Hindlimb muscle (tissue), 1 donor: ENCODE data around the gene OCA2. TPM values are rescaled to one million over a fixed set of nuclear protein-coding genes. Genes with fewer than 3 reads are reported as not detected.

ENCODE experiments used
- DNase-seq: peaks from one replicate; pipeline ENCODE4 v3.0.0-alpha.2; 2013
- polyA plus RNA-seq: library from polyadenylated mRNA; unstranded; fragments of 120-200 nt; gene quantifications from one replicate; pipeline ENCODE4 v1.2.1, GENCODE V29; 2013; ENCODE audit not compliant: insufficient read length

The OCA2 gene
- polyA plus RNA-seq, 1 donor, result 4.5 TPM

DNA sequence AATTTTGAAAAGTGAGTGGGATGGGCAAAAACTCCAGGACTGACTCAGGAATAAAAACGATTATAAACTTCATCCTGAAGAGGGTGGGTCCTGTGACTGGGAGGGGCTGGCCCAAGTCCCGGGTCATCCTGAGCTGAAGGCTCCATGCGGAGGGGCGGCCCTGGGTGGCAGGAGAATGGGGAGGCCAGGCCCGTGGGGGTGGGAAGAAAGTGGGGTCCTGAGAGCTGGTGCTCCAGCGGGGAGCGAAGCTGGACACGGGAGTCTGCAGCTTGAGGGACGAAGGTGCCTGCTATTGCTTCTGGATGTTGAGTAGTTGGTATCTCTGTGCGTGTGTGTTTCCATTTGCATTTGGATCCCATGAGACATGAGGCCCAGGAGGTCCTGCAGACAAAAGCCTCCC lies 4.7 kb upstream of the OCA2 start:
- no peak for DNase-seq

GRCh38 chr15:28101983-28102441 lies 2.9 kb upstream of the OCA2 start:
- no peak for DNase-seq

GRCh38 chr15:28101201-28101600 lies 2.1 kb upstream of the OCA2 start:
- no peak for DNase-seq

GRCh38 chr15:28100516-28101195 lies 1.5 kb upstream of the OCA2 start:
- DNase-seq, result no peak

DNA sequence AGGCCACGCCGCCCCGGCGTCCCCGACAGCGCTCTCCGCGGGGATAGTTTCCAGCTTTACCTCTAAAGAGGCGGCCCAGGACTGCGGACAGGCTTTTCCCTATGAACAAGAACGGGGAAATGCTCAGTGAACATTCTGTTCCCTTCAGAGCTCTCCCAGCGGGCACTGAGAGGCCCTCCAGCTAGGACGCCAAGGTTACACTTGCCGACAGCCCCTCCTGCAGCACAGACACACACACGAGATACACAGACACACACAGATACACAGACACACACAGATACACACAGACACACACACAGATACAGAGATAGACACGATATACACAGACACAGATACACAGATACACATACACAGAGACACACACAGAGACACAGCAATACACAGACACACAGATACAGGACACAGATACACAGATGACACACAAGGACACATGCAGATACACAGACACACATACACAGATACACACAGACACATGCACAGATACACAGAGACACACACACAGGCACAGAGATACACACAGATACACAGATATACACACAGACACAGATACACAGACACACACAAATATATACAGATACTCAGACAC lies 533 bp upstream of the OCA2 start:
- DNase-seq, result no peak

DNA sequence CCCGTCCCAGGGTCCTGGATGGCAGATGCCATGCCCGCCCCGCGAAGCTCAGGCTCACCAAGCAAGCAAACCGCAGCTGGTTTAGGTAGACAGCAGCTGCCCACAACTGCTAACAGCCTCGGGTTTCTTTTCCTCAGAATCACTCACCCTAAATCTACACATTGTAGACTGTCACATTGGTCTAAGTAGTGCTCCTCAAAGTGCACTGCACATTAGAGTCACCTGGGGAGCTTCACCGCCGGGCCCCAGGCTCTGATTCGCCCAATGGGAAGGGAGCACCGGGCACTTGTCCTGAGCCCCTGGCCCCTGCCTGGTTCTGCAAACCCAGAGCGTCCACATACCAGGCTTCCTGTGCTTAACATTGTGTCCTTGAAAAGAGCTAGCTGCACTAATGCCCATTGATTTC lies 752 bp downstream of the OCA2 start:
- no peak for DNase-seq

DNA sequence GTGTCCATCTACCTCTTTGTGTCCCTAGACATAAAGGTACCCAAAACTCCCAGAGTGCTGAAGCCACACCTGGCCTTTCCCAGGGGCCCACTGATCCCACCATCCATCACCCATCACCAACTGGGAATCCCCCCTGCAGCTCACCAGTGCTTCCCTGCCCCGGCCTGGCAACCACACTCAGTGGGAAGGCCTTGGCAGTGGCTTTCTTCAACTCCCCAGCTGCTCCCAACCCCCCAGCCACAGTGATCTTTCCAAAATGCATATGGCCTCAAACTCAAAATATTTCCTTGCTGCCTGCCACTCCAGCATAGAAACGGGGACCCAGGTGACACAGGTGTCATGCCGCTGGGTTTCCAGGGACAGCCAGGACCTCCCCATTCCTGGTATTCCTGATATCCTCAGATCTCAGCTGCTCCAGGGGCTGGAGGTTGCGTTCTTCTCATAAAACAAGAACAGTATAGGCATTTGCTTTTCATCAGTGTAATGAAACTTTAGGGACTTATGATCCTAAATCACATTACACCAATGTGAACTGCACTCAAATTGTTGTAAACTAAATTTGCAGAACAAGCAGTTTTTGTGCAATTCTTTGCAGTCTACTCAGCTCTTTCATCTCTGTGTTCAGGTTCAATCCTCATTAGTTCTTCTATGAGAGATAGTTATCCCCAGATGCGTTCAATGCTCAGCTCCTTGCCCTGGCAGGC lies 1.3 kb downstream of the OCA2 start:
- DNase-seq, result no peak

DNA sequence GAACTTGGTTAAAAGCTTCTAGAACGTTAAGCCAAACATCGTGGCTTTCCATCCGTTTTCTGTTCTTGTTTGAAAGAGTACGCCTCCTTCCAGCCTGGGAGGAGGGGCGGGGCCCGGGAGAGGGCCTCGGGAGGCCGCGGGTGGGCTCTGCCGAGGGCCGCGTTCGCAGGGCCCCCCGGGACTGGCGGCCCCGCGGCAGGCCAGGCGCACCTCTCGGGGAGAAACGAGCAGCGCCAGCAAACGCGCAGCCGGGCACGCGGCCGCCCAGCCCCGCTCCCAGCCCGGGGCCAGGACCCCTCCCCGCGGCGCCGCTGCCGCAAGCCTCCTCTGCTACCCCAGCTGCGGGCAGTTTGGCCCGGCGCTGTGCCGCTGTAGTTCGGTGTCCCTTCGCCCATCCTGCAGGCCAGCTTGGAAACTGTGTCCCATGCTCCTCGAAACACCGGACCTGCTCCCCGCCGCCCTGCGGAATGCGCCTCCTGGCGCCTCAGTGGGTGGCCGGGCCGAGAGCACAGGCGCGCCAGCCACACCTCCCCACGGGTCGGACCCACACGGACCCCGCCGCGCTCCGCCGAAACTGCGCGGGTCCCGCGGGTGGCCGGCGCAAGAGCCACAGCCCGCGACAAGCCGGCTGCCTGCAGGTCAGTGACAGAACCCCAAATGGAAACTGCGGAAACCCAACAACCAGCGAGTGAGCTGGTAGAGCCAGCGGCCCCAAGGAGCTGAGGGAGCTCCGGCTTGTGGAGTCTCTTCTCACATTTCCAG lies 2.3 kb downstream of the OCA2 start:
- DNase-seq, result no peak

GRCh38 chr15:28096411-28096669 lies 2.8 kb downstream of the OCA2 start:
- DNase-seq, result no peak

DNA sequence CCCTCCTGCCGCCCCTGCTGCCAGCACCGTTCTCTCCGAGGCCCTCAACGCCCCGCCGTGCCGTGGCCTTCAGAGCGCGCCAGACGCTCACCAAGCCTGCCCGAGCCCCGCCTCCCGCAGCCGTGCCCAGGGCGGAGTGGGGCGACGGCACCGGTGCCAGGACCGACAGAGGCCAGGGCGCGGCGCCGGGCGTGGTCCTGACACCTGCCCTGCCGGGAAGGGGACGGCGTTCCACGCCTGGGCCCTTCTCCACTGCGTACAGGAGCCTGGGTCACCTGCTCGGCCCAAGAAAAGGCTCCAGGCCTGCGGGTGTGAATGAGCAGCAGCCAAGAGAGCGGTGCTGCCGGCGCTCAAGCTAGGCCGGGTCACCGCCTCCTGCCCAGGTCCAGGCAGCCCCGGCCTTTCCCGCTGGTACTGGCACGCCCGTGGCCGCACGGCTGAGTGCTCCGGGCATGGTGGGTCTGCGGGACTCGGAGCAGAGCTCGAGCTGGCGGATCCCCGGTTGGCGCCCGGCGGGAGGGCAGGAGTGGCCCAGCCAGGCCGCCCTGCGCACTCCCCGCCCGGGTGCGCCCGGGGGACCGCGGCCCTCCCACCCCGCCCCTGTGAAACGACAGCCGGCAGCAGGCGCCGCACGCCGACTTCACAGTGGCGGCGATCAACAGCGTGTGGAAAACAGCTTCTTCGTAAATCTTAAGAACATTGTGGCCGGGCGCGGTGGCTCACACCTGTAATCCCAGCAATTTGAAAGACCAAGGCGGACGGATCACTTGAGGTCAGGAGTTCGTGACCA lies 4.2 kb downstream of the OCA2 start:
- DNase-seq, result no peak

DNA sequence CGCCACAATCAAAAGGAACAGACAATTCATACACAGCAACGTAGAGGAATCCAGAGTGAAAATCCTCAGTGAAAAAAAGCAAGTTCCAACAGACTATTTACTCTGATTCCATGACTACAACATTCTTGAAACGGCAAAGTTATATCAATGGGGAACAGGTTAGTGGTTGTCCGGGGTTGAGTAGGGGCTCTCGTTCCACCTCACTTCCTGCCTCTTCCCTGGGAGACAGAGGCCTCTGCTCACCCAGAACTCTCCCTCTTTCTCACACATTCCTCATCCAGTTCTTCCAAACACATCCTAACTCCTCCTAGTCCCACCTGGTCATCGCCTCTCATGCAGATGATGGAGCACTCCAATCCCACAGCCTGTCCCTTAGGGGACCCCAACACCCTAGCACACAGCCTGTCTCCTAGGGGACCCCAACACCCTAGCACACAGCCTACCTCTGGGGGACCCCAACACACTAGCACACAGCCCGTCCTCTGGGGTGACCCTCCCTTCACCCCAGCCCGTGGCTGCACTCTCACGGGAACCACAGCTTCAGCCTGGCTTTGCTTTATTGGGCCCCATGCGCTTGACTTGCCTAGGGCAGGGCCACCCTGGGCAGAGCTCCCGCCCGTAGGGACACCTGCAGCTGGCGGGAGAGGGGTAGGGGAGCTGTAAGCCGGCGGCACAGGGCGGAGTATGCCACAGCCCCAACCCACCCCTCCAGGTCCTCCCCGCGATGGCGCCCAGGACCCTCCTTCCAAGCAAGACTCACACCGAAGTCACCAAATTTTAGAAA lies 5.2 kb downstream of the OCA2 start:
- no peak for DNase-seq

DNA sequence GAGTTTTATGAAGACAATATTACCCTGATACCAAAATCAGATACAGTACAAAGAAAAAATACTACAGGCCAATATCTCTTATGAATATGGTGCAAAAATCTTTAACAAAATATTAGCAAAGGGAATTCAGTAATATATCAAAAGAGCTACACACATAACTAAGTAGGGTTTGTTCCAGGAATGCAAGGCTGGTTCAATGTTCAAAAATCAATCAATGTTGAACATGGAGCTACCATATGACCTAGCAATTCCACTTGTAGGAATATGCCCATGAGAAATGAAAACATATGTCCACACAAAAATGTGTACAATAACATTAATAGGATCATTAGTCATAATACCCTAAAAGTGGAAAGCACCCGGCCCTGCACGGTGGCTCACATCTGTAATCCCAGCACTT lies 7.8 kb downstream of the OCA2 start:
- DNase-seq, result no peak

- no peak for DNase-seq
Measured at GRCh38 chr15:28086175-28086703, 12.9 kb downstream of the OCA2 start.

DNA sequence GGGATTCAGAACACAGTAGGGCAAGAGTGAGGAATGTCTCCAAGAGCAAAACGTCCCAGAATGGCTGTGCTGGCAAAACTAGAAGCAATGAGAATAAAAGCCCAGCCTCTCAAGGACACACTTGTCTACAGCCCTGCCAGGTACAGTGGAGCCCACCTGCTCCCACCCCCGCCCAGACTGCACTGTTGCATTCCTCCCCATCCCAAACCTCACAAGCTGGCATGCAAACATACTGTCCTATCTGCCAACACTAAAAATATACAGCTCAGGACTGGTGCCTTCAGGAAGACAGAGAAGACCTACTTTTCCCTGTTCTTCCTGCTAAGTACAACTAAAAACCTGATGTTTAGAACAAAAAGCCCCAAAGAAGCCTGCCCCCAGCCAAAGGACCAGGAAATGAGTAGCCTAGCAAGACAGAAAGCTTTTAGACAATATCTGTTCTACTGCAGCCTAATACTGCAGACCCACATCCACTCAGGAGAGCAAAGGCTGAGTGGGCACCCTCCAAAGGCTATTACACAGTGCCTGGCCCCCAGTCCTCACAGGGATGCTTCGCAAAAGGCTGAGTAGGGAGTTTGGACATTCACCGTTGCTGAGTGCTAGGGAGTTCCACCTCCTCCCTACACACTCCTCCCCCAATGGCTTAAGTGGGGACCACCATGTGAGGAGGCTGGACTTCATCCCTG lies 13.5 kb downstream of the OCA2 start:
- no peak for DNase-seq

- no peak for DNase-seq
Measured at GRCh38 chr15:28084547-28084946, 14.6 kb downstream of the OCA2 start.

- no peak for DNase-seq
Measured at GRCh38 chr15:28082891-28083684, 16.0 kb downstream of the OCA2 start.

GRCh38 chr15:28081594-28081993 lies 17.5 kb downstream of the OCA2 start:
- DNase-seq, result no peak

DNA sequence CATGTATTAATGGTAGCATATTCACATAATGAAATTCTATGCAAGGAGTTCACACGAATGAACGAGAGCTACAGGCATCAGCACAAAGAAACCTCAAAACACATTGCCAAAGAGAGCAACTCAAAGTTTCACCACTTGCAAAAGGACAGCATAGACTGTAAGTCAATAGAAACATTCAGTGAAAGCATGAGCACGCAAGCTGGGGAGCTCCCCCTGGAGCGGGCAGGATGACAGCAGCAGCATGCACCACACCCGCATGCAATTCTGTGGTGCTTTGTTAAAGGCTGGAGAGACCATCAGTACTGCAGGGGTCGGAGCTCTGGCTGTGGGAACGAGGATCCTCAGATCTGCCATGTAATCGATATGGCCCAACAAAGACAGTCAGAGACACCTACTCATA lies 18.7 kb downstream of the OCA2 start:
- no peak for DNase-seq

DNA sequence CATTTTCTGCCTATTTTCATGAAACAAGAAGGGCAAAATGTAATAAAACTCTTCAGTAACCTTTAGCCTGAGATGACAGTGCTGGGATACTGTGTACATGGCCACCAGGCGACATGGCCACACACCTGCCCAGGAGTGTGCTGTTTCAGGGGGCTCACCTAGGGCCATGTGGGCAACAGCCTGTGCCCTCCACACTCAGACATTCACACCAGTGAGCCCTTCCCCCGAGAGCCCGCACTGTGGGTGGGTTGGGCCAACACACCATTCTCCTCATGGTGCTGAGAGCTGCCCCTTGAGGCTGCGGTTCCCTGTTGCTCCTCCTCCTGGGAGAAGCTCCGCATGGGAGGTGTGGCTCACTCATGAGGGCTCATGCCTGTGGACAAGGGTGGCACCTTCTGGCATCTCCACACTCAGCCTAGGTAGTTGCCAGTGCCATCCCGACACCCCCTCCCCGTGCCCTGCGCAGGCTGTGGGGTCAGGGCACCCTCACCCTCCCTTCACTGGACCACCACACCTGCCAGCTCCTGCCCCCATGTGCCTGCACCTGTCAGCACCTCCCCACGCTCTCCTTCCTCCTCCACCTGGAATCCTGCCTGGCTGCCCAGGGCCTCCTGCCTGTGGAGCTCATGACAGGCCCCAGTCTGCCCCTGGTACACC lies 19.7 kb downstream of the OCA2 start:
- DNase-seq, result no peak
